OCI-LY7 (cell line): ENCODE results near the gene TAPBPL.

ENCODE experiments used
- EZH2phosphoT487 ChIP-seq: fragments of 200-600 bp; sonication (generic); IDR thresholded peaks from 2 replicates; pipeline ENCODE4 v1.6.1; 2018; ENCODE audit warnings: low read depth, borderline replicate concordance, mild to moderate bottlenecking, mixed run types, antibody characterized with exemption, low read length, moderate library complexity, mixed read lengths
- TF ChIP-seq, protein P1 (sequence below): fragments of 200-600 bp; sonication (generic); conservative IDR thresholded peaks from 2 replicates; pipeline ENCODE4 v1.5.1; 2014; ENCODE audit warnings: mild to moderate bottlenecking, antibody characterized with exemption, low read length, moderate library complexity, mixed read lengths

DNA sequence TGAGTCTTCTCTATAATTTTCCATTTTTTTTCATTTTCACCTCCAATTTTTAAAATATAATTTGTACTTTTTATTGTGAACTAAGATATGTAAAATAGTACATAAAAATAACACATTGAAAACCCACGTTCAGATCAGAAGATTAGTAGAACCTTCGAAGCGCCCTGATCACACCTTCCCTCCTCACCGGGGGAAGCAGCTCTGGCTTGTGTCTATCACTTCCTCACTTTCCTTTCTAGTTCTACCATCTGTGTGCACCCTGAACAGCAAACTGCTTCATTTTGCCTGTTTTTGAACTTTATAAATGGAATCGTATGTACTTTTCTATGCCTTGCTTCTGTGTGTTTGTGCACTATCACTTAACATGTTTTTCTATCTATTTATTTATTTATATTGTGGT lies 18.9 kb upstream of the TAPBPL start:
- TF ChIP-seq EZH2phosphoT487: no peak
- TF ChIP-seq, protein P1, sequence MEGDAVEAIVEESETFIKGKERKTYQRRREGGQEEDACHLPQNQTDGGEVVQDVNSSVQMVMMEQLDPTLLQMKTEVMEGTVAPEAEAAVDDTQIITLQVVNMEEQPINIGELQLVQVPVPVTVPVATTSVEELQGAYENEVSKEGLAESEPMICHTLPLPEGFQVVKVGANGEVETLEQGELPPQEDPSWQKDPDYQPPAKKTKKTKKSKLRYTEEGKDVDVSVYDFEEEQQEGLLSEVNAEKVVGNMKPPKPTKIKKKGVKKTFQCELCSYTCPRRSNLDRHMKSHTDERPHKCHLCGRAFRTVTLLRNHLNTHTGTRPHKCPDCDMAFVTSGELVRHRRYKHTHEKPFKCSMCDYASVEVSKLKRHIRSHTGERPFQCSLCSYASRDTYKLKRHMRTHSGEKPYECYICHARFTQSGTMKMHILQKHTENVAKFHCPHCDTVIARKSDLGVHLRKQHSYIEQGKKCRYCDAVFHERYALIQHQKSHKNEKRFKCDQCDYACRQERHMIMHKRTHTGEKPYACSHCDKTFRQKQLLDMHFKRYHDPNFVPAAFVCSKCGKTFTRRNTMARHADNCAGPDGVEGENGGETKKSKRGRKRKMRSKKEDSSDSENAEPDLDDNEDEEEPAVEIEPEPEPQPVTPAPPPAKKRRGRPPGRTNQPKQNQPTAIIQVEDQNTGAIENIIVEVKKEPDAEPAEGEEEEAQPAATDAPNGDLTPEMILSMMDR: no peak
